NCI-H1694 (cell line): ENCODE data around the gene PCDHB13.
"Not testable (repeated sequence)": the region's sequence is repeated elsewhere in the genome, so short reads cannot be mapped to it uniquely, and the experiment has no call there.

ENCODE experiments used
- DNase-seq: peaks from one replicate; lab custom pipeline; 2025; lab: John Stamatoyannopoulos, UW

Gene PCDHB13

GRCh38 chr5:141213656-141214339, at the start of gene PCDHB13:
Gene PCDHB13, plus strand, starts transcription at chr5:141213919. Its CDS starts 205 bp downstream, at chr5:141214124.
- not testable (repeated sequence) for DNase-seq

DNA sequence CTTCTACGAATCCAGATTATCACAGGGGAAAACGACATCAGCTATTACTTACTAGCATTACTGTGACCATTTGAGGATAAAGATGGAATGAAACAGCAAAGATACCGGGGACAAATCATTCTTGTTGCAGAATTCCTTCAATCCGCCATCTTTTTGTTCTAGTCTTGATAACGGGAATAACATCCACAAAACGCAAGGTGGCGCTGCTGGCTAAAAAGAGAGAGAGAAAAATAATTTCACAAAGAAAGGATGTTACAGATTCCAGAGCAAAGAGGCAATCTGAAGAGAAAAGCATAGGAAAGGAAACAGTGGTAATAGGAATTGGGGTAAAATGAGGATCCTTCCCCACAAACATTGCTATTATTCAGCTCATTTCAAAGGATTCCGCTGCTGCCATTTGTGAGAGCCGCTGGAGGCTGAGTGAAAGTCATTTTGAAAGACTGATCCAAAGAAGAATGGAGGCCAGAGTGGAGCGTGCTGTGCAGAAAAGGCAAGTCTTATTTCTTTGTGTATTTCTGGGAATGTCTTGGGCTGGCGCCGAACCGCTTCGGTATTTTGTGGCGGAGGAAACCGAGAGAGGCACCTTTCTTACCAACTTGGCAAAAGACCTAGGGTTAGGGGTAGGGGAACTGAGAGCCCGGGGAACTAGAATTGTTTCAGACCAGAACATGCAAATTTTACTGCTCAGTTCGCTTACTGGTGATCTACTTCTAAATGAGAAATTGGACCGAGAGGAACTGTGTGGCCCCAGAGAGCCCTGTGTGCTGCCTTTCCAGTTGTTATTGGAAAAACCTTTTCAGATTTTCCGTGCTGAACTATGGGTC, 41.1 kb upstream of the PCDHB13 start, which contains the start of gene PCDHB7:
PCDHB7 (plus strand) TSS at position 264 of the 824 bp plus-strand sequence; CDS start at position 456, 192 bp downstream.
- no peak for DNase-seq

- not testable (repeated sequence) for DNase-seq
Measured at GRCh38 chr5:141174291-141175104, 39.2 kb upstream of the PCDHB13 start.

GRCh38 chr5:141175933-141176332, 37.8 kb upstream of the PCDHB13 start:
- no peak for DNase-seq

DNA sequence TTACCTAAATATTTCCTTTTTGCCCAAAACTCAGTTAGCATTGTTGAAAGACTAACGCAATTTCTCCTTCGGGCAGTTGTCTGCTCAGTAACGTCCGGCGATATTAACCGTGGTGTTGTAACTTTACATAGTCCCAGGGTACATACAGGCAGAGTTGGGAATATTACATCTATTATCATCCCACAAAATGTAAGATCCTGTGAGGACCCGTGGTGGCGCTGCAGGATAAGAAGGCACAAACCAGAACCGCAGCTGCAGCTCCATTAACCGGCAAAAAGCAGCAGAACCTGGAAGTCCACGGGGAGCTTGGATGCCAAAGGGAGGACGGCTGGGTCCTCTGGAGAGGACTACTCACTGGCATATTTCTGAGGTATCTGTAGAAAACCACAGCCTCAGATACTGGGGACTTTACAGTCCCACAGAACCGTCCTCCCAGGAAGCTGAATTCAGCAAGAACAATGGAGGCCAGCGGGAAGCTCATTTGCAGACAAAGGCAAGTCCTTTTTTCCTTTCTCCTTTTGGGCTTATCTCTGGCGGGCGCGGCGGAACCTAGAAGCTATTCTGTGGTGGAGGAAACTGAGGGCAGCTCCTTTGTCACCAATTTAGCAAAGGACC, 36.0 kb upstream of the PCDHB13 start, which contains the start of gene PCDHB8:
PCDHB8 (plus strand) TSS at position 214 of the 615 bp plus-strand sequence; CDS start at position 459, 245 bp downstream.
- DNase-seq, result not testable (repeated sequence)

GRCh38 chr5:141179371-141179770, 34.3 kb upstream of the PCDHB13 start:
- not testable (repeated sequence) for DNase-seq

DNA sequence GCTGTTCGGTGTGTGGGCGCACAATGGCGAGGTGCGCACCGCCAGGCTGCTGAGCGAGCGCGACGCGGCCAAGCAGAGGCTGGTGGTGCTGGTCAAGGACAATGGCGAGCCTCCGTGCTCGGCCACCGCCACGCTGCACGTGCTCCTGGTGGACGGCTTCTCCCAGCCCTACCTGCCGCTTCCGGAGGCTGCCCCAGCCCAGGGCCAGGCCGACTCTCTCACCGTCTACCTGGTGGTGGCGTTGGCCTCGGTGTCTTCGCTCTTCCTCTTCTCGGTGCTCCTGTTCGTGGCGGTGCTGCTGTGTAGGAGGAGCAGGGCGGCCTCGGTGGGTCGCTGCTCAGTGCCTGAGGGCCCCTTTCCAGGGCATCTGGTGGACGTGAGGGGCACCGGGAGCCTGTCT, 33.8 kb upstream of the PCDHB13 start:
- DNase-seq, result not testable (repeated sequence)

DNA sequence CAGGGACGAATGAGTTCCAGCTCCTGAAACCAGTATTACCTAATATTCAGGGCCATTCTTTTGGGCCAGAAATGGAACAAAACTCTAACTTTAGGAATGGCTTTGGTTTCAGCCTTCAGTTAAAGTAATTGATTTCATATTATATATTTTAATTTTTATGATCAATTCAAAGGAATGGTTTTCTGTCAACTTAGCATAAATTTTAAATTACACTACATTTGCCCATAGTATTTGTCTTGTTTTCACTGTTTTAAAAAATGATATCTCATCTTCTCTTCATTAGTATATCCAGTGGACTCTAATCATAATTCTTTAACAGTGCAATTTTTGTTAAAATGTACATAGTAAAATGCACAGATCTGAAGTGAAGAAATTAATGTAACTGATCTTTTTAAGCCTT, 33.4 kb upstream of the PCDHB13 start:
- DNase-seq, result no peak

DNA sequence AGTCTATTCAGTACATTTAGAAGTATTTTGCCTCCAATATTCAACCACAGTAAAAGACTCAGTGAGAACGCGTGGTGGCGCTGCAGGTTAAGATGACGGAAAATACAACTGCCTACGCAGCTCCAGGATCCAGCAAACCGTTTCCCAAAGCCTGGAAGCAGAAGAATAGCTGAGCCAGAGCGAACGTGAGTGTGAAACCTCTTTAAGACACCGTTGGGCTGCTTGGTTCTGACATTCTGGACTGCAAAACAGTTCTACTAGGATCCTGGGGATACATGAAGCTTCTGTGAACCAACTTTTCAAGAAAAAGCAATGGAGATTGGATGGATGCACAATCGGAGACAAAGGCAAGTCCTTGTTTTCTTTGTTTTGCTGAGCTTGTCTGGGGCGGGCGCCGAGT, 31.5 kb upstream of the PCDHB13 start, which contains the start of gene PCDHB16:
PCDHB16 (plus strand) TSS at position 140 of the 400 bp plus-strand sequence; CDS start at position 313, 173 bp downstream.
- peak; percentile 61 for DNase-seq

GRCh38 chr5:141184117-141184855, 29.4 kb upstream of the PCDHB13 start:
- DNase-seq, result not testable (repeated sequence)

- no peak for DNase-seq
Measured at GRCh38 chr5:141186897-141187512, 26.7 kb upstream of the PCDHB13 start, which contains the start of gene PCDHB9. Gene PCDHB9, plus strand, starts transcription at chr5:141187161. Its CDS starts 158 bp downstream, at chr5:141187319.

DNA sequence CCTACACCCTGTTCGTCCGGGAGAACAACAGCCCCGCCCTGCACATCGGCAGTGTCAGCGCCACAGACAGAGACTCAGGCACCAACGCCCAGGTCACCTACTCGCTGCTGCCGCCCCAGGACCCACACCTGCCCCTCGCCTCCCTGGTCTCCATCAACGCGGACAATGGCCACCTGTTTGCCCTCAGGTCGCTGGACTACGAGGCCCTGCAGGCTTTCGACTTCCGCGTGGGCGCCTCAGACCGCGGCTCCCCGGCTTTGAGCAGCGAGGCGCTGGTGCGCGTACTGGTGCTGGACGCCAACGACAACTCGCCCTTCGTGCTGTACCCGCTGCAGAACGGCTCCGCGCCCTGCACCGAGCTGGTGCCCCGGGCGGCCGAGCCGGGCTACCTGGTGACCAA, 25.0 kb upstream of the PCDHB13 start:
- DNase-seq, result not testable (repeated sequence)

DNA sequence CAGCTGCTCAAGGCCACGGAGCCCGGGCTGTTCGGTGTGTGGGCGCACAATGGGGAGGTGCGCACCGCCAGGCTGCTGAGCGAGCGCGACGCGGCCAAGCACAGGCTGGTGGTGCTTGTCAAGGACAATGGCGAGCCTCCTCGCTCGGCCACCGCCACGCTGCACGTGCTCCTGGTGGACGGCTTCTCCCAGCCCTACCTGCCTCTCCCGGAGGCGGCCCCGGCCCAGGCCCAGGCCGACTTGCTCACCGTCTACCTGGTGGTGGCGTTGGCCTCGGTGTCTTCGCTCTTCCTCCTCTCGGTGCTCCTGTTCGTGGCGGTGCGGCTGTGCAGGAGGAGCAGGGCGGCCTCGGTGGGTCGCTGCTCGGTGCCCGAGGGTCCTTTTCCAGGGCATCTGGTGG, 24.6 kb upstream of the PCDHB13 start:
- DNase-seq, result not testable (repeated sequence)

- peak; percentile 13 for DNase-seq
Measured at GRCh38 chr5:141192110-141192725, 21.5 kb upstream of the PCDHB13 start, which contains the start of gene PCDHB10. Gene PCDHB10, plus strand, starts transcription at chr5:141192353. Its CDS starts 200 bp downstream, at chr5:141192553.

GRCh38 chr5:141194332-141194731, 19.4 kb upstream of the PCDHB13 start:
- not testable (repeated sequence) for DNase-seq

DNA sequence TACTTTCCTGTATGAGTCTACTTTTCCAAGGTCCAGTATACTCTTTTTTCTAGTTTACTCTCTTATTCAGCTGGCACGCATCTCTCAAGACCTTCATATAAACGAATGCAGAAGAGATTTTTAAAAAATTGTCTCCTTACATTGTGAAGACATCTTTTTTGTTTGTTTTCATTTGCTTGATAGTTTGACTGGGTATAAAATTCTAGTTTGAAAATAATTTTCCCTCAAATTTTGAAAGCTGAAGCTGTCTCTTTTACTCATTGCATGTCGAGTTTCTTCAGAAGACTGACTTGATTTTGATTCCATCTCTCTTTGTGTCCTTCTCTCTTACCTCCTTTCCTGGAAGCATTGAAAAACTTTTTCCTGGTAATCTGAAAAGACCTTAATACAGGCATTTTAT, 17.4 kb upstream of the PCDHB13 start:
- DNase-seq, result no peak

DNA sequence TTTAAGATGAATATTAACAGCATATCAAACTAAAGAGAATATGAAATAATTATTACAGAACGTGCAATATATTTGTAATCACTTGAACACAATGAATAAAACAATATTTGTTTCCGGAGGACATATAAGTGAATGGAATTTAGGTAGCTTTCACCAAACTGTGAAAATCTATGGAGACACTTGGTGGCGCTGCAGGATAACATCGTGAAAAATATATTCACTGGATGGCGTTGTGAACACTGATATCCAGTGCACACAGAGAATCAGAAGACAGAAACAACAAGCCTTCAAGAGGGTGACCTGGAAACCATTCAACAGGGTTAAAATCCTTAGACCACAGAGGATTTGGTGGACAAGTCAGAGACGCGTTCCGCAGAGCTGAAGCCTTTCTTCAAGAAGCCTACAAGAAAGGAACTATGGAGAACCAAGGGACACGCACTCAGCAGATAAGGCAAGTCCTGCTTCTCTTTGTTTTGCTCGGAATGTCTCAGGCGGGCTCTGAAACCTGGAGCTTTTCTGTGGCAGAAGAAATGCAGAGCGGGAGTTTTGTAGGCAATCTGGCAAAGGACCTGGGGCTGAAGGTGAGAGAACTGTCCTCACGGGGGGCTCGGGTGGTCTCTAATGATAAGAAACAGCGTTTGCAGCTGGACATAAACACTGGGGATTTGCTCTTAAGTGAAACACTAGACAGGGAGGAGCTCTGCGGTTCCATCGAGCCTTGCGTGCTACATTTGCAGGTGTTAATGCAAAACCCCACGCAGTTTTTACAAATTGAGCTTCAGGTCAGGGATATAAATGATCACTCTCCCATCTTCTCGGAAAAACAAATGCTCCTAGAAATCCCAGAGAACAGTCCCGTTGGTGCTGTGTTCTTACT, 14.1 kb upstream of the PCDHB13 start, which contains the start of gene PCDHB11:
PCDHB11 (plus strand) TSS at position 269 of the 877 bp plus-strand sequence; CDS start at position 417, 148 bp downstream.
- DNase-seq, result no peak

DNA sequence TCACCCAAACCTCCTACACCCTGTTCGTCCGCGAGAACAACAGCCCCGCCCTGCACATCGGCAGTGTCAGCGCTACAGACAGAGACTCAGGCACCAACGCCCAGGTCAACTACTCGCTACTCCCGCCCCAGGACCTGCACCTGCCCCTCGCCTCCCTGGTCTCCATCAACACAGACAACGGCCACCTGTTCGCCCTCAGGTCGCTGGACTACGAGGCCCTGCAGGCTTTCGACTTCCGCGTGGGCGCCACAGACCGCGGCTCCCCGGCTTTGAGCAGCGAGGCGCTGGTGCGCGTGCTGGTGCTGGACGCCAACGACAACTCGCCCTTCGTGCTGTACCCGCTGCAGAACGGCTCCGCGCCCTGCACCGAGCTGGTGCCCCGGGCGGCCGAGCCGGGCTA, 12.6 kb upstream of the PCDHB13 start:
- DNase-seq, result not testable (repeated sequence)
